SK-N-SH (cell line): Measurements from ENCODE around the gene SLC26A1.

Source experiments
- FOXM1 ChIP-seq: IDR thresholded peaks from 2 replicates; pipeline ENCODE4 v1.4.0; 2012; ENCODE audit warnings: low read depth, mild to moderate bottlenecking
- GATA2 ChIP-seq: sonication (generic); formaldehyde crosslinking; IDR thresholded peaks from 2 replicates; pipeline ENCODE4 v1.5.0; 2020; ENCODE audit warnings: mild to moderate bottlenecking, missing genetic modification reagents
- NRF1 ChIP-seq: IDR thresholded peaks from 2 replicates; pipeline ENCODE4 v1.6.1; 2012; ENCODE audit warnings: low read depth, mild to moderate bottlenecking, low read length
- POLR2AphosphoS5 ChIP-seq: IDR thresholded peaks from 2 replicates; pipeline ENCODE4 v1.6.1; 2012; ENCODE audit warnings: low read depth, low read length
- RAD21 ChIP-seq: IDR thresholded peaks from 2 replicates; pipeline ENCODE4 v1.6.1; 2012; ENCODE audit warnings: mild to moderate bottlenecking, low read length
- RCOR1 ChIP-seq: fragments of 150-350 bp; IDR thresholded peaks from 2 replicates; pipeline ENCODE4 v1.6.1; 2017; ENCODE audit warnings: antibody characterized with exemption, low read length
- SMC3 ChIP-seq: IDR thresholded peaks from 2 replicates; pipeline ENCODE4 v1.6.1; 2012; ENCODE audit warnings: low read depth, low read length, improper control_type of control experiment
- YY1 ChIP-seq: IDR thresholded peaks from 2 replicates; pipeline ENCODE4 v1.4.0; 2012; ENCODE audit warnings: low read depth, mild to moderate bottlenecking
- TF ChIP-seq, protein P1 (sequence below): fragments of 200-600 bp; sonication (generic); IDR thresholded peaks from 2 replicates; pipeline ENCODE4 v1.6.1; 2017; ENCODE audit warnings: antibody characterized with exemption, mild to moderate bottlenecking, moderate library complexity
- TF ChIP-seq, protein P2 (sequence below): IDR thresholded peaks from 2 replicates; pipeline ENCODE4 v1.4.0; 2012; ENCODE audit warnings: low read depth
- TF ChIP-seq, protein P3 (sequence below): fragments of 150-350 bp; IDR thresholded peaks from 2 replicates; pipeline ENCODE4 v1.6.1; 2017; ENCODE audit warnings: antibody characterized with exemption, low read length, low read depth, borderline replicate concordance
- TF ChIP-seq, protein P4 (sequence below): fragments of 150-350 bp; IDR thresholded peaks from 2 replicates; pipeline ENCODE4 v1.6.1; 2016; ENCODE audit warnings: mild to moderate bottlenecking, low read depth, low read length
- TF ChIP-seq, protein P5 (sequence below): IDR thresholded peaks from 2 replicates; pipeline ENCODE4 v1.4.0; 2012; ENCODE audit warnings: low read depth, borderline replicate concordance

DNA sequence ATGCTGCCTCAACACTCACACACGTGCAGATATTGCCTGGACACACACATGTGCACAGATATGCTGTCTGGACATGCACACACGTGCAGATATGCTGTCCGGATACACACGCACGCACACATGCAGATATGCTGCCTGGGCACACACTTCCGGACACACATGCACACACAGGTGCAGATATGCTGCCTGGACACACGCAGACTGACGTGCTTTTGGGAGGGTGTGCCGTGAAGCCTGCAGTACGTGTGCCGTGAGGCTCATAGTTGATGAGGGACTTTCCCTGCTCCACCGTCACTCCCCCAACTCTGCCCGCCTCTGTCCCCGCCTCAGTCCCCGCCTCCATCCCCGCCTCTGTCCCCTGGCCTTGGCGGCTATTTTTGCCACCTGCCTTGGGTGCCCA, 32.9 kb upstream of the SLC26A1 start:
- TF ChIP-seq YY1: no peak
- no peak for TF ChIP-seq RCOR1
- TF ChIP-seq, protein P1, sequence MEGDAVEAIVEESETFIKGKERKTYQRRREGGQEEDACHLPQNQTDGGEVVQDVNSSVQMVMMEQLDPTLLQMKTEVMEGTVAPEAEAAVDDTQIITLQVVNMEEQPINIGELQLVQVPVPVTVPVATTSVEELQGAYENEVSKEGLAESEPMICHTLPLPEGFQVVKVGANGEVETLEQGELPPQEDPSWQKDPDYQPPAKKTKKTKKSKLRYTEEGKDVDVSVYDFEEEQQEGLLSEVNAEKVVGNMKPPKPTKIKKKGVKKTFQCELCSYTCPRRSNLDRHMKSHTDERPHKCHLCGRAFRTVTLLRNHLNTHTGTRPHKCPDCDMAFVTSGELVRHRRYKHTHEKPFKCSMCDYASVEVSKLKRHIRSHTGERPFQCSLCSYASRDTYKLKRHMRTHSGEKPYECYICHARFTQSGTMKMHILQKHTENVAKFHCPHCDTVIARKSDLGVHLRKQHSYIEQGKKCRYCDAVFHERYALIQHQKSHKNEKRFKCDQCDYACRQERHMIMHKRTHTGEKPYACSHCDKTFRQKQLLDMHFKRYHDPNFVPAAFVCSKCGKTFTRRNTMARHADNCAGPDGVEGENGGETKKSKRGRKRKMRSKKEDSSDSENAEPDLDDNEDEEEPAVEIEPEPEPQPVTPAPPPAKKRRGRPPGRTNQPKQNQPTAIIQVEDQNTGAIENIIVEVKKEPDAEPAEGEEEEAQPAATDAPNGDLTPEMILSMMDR: no peak
- TF ChIP-seq, protein P2, sequence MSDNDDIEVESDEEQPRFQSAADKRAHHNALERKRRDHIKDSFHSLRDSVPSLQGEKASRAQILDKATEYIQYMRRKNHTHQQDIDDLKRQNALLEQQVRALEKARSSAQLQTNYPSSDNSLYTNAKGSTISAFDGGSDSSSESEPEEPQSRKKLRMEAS: no peak
- no peak for TF ChIP-seq FOXM1
- no peak for TF ChIP-seq NRF1
- TF ChIP-seq, protein P3, sequence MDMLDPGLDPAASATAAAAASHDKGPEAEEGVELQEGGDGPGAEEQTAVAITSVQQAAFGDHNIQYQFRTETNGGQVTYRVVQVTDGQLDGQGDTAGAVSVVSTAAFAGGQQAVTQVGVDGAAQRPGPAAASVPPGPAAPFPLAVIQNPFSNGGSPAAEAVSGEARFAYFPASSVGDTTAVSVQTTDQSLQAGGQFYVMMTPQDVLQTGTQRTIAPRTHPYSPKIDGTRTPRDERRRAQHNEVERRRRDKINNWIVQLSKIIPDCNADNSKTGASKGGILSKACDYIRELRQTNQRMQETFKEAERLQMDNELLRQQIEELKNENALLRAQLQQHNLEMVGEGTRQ: no peak
- TF ChIP-seq, protein P4, sequence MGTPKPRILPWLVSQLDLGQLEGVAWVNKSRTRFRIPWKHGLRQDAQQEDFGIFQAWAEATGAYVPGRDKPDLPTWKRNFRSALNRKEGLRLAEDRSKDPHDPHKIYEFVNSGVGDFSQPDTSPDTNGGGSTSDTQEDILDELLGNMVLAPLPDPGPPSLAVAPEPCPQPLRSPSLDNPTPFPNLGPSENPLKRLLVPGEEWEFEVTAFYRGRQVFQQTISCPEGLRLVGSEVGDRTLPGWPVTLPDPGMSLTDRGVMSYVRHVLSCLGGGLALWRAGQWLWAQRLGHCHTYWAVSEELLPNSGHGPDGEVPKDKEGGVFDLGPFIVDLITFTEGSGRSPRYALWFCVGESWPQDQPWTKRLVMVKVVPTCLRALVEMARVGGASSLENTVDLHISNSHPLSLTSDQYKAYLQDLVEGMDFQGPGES: no peak
- TF ChIP-seq, protein P5, sequence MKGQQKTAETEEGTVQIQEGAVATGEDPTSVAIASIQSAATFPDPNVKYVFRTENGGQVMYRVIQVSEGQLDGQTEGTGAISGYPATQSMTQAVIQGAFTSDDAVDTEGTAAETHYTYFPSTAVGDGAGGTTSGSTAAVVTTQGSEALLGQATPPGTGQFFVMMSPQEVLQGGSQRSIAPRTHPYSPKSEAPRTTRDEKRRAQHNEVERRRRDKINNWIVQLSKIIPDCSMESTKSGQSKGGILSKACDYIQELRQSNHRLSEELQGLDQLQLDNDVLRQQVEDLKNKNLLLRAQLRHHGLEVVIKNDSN: no peak
- no peak for TF ChIP-seq SMC3
- TF ChIP-seq POLR2AphosphoS5: no peak
- no peak for TF ChIP-seq RAD21
- no peak for TF ChIP-seq GATA2 (CRISPR knock-in tag)
